HG02981 (cell line): Measurements from ENCODE around the gene ARPP21.
A peak's percentile ranks its signal among the peaks of the same experiment; 100 is the strongest.

Experiments used
- ATAC-seq: cut with Tn5 transposase; IDR thresholded peaks from one replicate; pipeline ENCODE4 v1.9.1; 2021; ENCODE audit warnings: mild to moderate bottlenecking, moderate library complexity; ENCODE audit not compliant: unreplicated experiment

The ARPP21 gene

DNA sequence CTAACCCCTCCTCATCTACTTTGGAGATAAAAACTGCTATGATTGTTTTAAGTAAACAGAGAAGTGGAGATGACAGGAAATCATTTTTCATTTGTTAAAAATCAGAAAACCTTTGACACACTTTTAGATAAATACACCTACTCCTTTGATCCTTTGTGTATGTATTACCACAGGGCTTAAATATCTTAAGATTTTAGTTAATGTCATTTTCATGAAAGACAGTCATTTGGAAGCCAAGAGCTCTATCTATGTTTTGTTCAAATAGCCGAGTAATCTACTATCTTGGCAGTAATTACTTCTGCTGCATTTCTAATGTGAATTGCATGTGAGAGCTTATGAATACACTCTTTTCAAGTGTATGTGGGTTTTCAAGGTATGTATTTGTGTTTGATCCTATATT lies 2.0 kb downstream of the ARPP21 start:
- no peak for ATAC-seq

DNA sequence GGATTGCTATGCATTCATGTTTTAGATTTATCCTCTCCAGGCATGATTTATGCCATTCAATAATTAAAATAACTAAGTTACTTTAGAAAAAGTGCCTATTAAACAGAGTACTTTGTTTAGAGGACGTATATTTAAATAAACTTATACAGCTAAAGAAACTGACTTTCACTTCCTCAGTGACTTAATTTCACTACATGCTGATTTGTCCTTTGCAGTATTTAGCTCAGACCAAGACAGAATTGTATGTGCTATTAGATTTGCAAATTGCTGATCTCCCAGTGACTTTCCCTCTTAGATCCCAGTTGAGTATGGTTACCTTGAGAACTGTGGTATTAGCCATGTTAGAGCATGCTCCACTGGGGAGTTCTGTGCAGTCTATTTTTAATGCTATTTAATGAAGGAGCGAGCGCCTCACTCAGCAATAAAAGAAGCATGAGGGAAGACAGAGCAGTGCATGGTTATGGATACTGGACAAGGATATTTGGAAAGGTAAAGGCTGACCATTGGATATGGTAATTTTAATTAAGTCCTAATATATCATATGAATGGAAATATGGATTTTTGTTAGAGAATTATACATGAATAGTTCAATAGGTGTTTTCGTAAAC lies 2.7 kb downstream of the ARPP21 start:
- ATAC-seq: no peak

DNA sequence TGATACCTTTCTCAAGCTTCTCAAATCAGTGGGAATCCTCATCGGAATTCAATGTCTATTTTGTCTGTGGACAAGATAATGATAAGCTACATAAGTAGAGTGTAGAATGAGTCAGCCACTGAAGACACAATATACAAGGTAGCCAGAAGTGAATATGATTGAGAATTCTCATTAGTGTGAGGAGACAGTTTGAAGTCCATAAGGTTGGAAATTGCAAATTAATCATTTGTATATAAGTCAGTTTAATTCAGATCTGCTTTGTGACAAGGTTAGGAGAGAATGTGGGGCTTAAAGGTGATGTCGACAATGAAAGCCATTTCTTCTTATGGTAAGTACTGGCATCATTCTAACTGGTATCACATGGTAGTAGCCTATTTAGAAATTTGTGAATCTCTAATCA lies 4.2 kb downstream of the ARPP21 start:
- no peak for ATAC-seq

DNA sequence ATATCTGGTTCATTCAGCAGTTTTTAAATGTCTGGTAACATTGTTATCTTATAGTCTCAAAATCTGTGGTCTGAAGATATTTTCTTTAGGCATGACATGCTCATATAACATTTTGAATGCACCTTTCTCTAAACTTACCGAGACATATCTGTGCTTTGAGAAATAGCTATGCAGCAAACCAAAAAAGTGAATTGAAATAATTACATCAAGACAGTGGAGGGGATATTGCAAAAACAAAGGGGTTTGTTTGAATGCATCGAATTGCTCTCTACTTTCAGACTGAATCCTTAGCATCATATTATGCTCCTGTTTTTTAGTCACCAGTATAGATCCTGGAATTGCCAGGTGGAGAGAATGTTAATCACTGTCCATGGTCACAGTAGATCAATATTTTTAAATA lies 5.1 kb downstream of the ARPP21 start:
- no peak for ATAC-seq

DNA sequence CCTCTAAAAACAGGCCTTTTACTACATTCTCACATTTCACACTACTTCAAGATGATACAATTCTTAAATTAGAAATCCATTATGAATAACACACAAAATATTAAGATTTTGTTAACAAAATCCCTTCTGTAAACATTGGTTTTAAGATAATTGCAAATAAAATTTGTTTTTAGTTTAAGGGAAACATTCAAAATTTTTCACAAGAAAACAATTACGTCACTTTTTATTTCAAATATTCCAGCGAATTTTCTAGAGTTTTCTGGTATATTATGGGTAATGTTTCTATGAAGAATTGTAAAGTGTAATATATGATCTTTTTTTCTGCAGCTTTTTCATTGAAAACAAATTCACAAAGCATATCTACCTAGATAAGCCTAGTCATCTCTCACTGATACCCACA lies 5.9 kb downstream of the ARPP21 start:
- ATAC-seq: no peak

DNA sequence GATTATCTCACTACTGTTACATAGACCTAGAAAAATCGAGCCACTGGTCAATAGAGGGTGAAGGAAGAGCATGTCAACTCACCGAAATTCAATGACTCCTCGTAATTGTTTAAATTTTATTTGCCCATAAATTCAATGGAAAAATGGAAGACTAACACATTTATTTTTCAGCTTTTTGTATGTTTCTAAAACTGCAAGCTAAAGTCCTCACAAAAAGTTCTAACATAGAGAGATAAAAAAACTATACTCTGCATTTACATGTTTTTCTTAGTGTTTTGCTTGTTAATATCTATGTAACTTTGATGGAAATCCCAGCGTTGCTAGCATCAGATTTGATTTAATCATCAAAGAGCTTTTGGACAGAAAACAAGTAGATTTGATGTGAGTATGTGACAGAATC lies 6.8 kb downstream of the ARPP21 start:
- ATAC-seq: no peak

DNA sequence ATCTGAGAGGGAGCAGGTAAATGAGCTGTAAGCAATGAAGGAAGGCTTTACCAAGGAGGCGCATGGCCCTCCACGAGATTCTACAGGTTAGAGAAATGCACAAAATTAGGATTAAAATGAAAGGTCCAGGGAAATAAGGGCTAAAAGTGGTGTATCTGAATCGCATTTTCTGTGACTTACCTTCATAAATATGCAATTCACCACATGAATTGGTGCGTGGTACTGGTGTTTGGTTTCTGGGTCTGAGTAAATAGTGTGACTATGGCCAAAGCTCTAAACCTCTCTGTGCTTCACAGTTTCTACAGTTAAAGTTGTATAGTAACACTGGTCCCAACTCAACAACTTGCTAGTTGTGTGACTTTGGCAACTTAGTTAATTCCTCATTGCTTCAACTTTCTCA lies 8.1 kb downstream of the ARPP21 start:
- ATAC-seq: no peak

DNA sequence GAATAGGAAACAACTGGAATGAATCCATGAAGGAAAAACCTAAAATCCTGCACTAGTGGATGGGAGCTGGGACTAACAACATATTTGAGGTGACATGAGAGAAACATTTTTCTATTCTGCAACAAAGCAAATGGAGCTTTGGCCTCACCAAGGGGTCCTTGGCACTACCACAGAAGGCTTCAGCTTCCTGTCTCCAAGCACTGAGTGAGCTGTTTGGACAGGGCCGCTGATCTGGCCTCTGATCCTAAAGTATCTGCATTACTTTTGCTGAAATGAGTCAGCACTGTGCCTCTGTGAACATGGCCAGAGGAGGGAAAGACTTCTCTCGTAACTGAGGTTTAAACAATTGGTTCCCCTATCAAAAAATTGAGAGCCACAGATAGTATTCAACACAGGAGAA lies 9.0 kb downstream of the ARPP21 start:
- no peak for ATAC-seq

DNA sequence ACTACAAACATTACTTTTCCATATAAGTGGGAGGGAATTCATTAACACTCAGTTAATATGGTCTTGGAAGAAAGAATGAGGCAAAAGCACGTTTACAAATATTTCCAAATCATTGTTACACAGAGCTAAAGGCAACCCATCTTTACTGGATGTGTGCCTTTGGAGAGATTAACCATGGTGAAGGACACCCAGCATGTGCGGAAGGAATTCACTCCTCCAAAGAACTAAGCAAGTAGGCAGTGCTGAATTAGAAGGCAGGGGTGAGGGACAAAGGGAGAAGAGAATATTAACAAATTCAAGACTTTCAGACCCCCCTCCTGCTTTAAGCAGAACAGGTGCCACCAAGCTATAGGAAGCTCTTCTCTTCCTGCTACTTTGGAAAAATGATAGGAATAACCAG lies 10.1 kb downstream of the ARPP21 start:
- no peak for ATAC-seq

DNA sequence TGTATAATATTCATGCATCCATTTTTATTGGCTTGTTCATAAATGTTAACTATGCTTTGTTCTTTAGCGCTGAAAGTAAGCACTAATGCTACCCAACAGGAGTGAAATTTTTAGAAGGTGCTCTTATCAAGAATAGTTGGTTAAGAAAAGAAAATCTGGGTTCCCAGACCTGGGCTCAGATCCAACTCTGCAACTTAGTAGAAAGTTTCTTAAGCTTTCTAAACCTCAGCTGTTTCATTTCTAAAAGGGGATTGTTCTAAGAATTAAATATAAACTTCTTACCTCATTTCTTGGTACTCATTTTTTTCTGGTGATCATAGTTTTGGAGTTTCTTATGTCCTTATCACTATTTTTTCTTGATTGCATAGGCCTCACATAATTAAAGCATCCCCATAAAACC lies 12.1 kb downstream of the ARPP21 start:
- ATAC-seq: no peak

DNA sequence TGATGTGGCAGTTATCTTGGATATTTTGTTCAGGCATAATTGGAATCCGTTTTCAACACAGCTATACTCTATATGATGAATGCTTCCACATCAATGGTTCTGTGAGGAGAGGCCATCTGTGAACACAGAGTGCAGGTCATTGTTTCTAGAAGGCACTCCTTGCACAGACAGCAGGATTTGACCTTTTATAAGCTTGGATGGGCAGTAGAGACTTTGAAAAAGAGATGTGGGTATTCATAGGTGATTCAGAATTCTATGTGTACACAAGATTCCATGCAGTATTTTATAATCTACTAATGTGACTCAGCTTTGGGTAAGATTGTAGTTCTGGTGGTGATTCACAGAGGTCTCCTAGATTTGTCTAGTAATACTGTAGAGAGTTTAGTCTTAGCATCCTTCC lies 12.5 kb downstream of the ARPP21 start:
- no peak for ATAC-seq

DNA sequence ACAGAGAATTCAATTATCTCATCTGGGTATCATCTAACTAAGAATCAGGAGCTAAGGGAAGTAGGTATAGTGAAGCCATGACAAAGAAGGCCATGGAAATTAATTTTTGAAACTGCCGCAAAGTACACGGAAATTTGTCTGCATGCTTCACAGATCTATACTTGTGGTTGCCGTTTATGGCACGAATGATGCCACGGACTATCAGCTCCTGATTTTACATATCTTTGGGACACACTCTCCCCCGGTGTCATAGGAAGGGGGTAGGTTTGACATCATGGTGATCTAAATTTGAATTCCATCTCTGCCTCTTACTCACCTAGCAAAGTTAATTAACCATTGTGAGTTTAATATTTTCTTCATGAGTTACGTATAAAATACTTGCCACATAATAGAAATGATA lies 14.0 kb downstream of the ARPP21 start:
- ATAC-seq: no peak

DNA sequence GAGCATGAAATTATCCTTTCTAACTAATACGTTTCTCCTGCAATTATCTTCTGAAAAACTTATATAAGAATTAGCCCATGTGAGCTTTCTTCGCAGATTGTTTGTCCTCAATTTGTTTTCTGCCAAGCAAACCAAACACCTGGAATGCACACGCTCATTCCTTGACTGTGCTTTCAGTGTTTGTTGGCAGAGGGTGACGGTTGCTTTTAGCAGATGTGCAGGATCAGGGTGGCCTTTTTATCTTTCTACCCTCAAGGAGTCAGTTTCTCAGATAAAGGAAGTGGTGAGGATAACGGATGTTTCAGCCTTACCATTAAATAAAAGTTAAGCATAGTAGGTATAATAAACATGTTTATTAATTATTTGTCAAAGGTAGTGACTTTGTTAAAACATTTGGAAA lies 15.2 kb downstream of the ARPP21 start:
- ATAC-seq: no peak

DNA sequence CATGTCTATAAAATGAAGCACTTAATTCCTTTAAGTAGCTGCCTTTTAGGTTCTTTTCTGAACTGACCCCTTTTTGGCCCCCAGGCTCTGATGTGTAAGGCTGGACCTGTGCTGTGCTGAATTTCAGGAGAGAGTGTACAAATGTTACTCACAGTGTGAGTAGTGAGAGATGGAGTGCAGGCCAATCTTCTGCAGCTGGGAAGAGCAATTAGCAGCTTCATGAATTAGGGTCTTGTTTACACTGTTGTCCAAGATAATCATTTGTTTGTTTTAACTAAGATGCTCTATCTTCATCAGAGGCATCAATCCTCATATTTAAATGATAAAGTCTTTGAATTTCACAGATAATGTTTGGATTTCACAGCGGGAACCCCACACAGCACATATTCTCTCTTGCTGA lies 19.4 kb downstream of the ARPP21 start:
- no peak for ATAC-seq

DNA sequence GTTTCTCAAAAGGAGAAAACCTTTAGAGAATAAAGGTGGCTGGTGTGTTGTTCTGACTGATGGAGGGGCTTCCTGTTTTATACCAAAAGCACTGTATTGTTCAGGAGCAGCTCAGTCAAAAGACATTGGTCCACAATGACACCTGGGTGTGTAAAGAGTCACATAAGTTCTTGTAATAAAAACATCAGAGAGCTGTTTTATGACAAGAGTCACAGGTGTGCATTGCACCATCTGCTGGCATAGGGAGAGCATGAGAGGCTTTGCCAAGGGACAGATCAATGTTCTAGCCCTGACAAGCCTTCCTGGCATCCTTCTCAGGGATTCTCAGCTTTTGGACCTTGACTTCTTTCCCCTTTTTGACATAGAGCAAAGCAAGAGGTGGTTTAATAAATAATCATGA lies 20.4 kb downstream of the ARPP21 start:
- ATAC-seq: no peak

DNA sequence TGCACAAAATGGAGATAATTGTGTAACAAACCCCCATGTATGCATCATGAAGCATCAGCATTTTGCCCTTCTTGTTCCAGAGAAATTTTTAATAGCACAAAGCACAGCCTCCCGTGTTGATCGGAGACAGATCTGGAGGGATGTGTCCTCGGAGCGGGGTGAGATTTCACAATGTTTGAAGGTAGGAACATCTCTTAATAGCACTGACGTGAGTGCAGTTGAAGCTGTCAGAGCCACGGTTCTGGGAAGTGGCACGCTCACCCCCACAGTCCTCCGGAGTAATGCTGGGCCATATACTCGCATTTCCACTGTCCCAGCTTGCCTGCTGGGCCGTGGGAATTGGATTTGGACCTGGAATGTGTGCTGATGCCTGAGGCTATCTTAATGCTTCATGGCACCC lies 24.1 kb downstream of the ARPP21 start:
- ATAC-seq: no peak

DNA sequence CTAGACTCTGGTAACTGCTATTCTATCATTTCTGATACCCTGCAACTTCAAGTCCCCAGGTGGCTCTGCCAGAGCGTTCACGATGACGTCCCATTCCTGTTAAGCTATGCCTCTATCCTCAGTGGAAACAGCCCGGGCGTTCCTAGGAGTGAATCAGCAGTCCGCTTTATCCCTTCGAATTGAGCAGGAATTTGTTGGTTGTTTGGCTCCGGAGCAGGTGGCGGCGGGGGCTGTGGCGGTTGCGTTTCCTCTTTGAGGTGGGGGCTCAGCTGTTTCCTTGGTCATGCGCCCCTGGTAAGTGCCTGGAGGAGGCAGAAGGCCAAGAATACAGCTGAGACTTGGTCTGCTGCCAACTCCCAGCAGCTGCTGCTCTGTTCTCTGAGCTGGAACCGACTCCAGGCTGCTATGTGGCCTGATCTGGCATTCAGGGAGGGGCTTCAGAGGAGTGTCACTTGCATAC lies 25.2 kb downstream of the ARPP21 start:
- peak; percentile 65 for ATAC-seq

DNA sequence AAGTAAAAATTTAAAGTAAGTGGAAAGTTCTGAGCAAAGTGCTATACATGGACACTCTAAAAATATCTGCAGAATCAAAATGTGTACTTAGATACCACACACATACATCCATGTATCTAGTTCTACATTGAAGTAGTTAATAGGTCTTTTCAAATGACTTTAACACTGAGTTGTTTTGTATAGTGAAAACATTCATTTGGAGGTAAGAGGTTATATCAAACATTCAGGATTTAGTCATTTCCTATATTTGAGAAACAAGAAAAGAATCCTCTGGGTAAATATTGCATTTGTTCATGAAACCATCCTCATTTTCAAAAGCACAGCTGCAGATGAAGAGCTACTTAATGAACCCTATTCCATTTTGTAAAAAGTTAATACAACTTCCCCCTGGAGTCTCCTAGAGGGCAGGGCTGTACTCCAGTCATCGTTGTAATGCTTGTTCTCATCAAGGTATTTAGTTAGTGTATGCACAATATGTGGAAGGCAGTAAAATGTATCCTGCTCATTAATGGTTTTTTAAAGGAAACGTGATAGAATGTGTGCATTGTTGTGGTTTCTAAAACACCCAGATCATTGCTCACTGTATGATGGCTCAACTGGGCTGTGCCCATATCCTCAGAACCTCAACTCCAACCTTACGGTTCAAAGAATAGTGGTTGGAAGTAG lies 26.2 kb downstream of the ARPP21 start:
- no peak for ATAC-seq

DNA sequence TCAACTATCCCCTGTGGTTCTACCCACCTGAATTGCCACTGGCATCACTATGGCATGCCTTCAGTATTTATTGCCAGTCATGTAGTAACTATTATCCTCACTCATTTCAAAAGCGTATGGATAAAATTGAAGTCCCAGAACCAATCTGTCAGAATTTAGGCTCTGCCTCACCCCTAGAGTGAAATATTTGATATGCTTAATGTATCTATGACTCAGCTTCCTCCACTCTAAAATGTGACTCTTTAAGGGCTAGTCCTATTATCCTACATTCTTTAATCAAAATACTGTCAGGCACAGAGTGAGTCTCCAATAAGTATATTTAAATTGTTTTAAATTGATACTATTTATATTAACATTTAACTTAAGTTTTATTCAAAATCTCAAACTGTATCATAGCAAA lies 27.6 kb downstream of the ARPP21 start:
- ATAC-seq: no peak

DNA sequence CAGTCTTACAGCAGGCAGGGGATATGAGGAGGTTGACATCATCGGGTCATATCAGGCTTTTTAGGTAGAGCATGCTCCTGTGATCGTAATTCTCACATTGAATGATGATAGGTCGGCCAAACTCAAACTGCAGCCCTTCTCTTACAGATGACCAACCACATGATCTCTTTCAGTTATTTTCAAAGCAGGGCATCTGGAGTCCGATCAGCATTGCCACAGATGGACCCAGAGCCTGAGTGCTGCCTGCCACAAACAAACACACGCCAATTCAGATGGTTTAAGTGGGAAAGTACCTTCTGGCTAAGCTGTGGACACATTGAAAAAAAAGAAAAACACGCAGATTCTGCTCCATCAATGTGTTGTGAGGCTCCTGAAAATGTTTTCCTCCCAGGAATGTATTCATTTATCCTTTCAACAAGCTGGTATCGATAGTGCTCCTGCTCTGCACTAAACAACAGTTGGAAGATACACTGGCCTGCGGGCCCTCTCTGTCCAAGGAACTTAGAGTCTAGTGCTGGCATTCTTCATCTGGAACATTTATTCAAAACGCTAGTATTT lies 31.2 kb downstream of the ARPP21 start:
- no peak for ATAC-seq

DNA sequence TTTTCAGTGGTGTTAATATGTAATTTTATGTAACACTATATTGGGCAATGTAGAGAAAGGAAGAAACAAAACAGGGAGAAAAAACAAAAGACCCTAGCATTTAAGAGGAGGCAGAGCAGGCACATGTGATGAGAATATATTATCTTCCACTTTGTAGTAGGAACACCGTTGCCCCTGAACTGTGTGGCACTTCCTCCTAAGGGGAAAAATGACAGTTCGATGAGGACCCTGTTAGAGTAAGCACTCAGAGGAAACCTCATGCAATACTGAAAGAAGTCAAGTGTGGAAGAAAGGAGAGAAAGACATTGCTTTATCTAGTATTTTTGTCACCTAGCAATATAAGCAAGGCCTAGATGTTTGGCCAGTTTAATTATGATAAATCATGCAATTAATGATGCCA lies 32.2 kb downstream of the ARPP21 start:
- no peak for ATAC-seq

DNA sequence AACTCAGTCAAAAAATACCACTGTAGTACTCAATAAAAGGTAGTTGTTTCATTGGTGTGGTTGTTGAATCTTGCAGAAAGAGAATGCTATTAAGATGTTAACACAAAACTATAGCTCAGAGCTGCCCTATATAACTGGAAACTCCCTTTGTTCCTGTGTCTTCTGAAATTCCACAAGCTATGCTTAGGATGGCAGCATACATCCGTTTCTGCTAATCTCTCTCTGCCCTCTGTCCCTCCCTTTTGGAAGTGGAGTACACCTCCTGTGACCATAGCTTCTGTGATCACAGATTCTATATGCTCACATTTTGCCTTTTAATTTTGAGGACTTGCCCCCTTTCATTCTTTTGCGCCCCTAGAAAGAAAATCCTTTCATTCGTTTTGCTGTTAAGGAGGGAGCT lies 33.7 kb downstream of the ARPP21 start:
- no peak for ATAC-seq
